ENCODE measurements around the gene BTBD6. TPM values are rescaled to one million over a fixed set of nuclear protein-coding genes. Genes with fewer than 3 reads are reported as not detected.
"Not testable (repeated sequence)": the region's sequence is repeated elsewhere in the genome, so short reads cannot be mapped to it uniquely, and the experiment has no call there.

BTBD6 gene
- total RNA-seq, 4 donors from 2014 or later, result 44.5 to 70.6 (median 62.6) TPM

GRCh38 chr14:105274637-105275036 is 26.3 kb downstream of the BTBD6 start:
- H3K4me3 ChIP-seq (ENCODE audit: low read depth, poor library complexity, severe bottlenecking), result no peak overlapping the region
- intact Hi-C loops (cut with DNase I; ENCODE audit: low total_unique reads), result no loop called here
- TF ChIP-seq POLR2A (IDR thresholded peaks at IDR 0.05) (no peak), CTCF (IDR thresholded peaks at IDR 0.05) (no peak)
- WGBS, 2 donors, result 89 to 96% methylated on average over 6 of the region's 6 CpGs
- no peak for DNase-seq (ENCODE audit: low spot score in 2 of 2)

GRCh38 chr14:105275267-105275946 is 27.1 kb downstream of the BTBD6 start:
- TF ChIP-seq CTCF (IDR thresholded peaks at IDR 0.05) (no peak), POLR2A (IDR thresholded peaks at IDR 0.05) (no peak)
- DNase-seq (ENCODE audit: low spot score in 2 of 2), result no peak
- intact Hi-C loops (cut with DNase I; ENCODE audit: low total_unique reads), result no loop called here
- H3K4me3 ChIP-seq (ENCODE audit: low read depth, poor library complexity, severe bottlenecking), result no peak overlapping the region
- WGBS, 2 donors, result 68 to 81% methylated on average over 14 to 16 of the region's 16 CpGs

GRCh38 chr14:105277448-105277847 is 29.1 kb downstream of the BTBD6 start:
- 73 to 97% methylated on average over 4 of the region's 4 CpGs for WGBS, 2 donors
- intact Hi-C loops (cut with DNase I; ENCODE audit: low total_unique reads); H3K4me3 ChIP-seq (ENCODE audit: low read depth, poor library complexity, severe bottlenecking); DNase-seq (ENCODE audit: low spot score in 2 of 2): not testable (repeated sequence)

- TF ChIP-seq CTCF (IDR thresholded peaks at IDR 0.05) (no peak), POLR2A (IDR thresholded peaks at IDR 0.05) (no peak)
- DNase-seq (ENCODE audit: low spot score in 2 of 2), result no peak
- intact Hi-C loops (cut with DNase I; ENCODE audit: low total_unique reads), result no loop called here
- H3K4me3 ChIP-seq (ENCODE audit: low read depth, poor library complexity, severe bottlenecking), result no peak overlapping the region
- 89 to 91% methylated on average over 18 of the region's 18 CpGs for WGBS, 2 donors
These were observed 31.5 kb downstream of the BTBD6 start for GRCh38 chr14:105279642-105280361.

GRCh38 chr14:105280525-105280924 is 32.2 kb downstream of the BTBD6 start:
- 92 to 95% methylated on average over 20 to 21 of the region's 21 CpGs for WGBS, 2 donors
- TF ChIP-seq CTCF (IDR thresholded peaks at IDR 0.05) (no peak), POLR2A (IDR thresholded peaks at IDR 0.05) (no peak)
- no peak overlapping the region for H3K4me3 ChIP-seq (ENCODE audit: low read depth, poor library complexity, severe bottlenecking)
- no peak for DNase-seq (ENCODE audit: low spot score in 2 of 2)
- intact Hi-C loops (cut with DNase I; ENCODE audit: low total_unique reads), result no loop called here

GRCh38 chr14:105281371-105282097 is 33.2 kb downstream of the BTBD6 start:
- WGBS, 2 donors, result 66 to 67% methylated on average over 21 to 23 of the region's 23 CpGs
- no peak for DNase-seq (ENCODE audit: low spot score in 2 of 2)
- TF ChIP-seq POLR2A (IDR thresholded peaks at IDR 0.05) (no peak), CTCF (IDR thresholded peaks at IDR 0.05) (no peak)
- H3K4me3 ChIP-seq (ENCODE audit: low read depth, poor library complexity, severe bottlenecking), result no peak overlapping the region
- intact Hi-C loops (cut with DNase I; ENCODE audit: low total_unique reads), result no loop called here
